Fibroblast of the conjunctiva (primary cell): Measurements from ENCODE around the gene RAB20.
"Not testable (repeated sequence)": the region's sequence is repeated elsewhere in the genome, so short reads cannot be mapped to it uniquely, and the experiment has no call there.

Source experiments
- DNase-seq: peaks from one replicate; pipeline ENCODE4 v3.0.0-alpha.2; 2010; ENCODE audit warnings: low read depth

RAB20 gene

GRCh38 chr13:110491869-110492678 is 69.4 kb downstream of the RAB20 start:
- no peak for DNase-seq

GRCh38 chr13:110490009-110490770 is 71.3 kb downstream of the RAB20 start:
- DNase-seq: no peak

GRCh38 chr13:110486880-110487279 is 74.6 kb downstream of the RAB20 start:
- DNase-seq: not testable (repeated sequence)

- DNase-seq: no peak
These were observed 75.3 kb downstream of the RAB20 start for GRCh38 chr13:110486061-110486715.

GRCh38 chr13:110485604-110486003 is 75.9 kb downstream of the RAB20 start:
- DNase-seq: no peak

- DNase-seq: no peak
These were observed 77.1 kb downstream of the RAB20 start for GRCh38 chr13:110484290-110485048.

- DNase-seq: no peak
These were observed 78.0 kb downstream of the RAB20 start for GRCh38 chr13:110483386-110483968.

GRCh38 chr13:110480161-110480560 is 81.4 kb downstream of the RAB20 start:
- DNase-seq: no peak

- DNase-seq: no peak
These were observed 81.9 kb downstream of the RAB20 start for GRCh38 chr13:110479648-110480047.

GRCh38 chr13:110479215-110479545 is 82.3 kb downstream of the RAB20 start:
- DNase-seq: no peak

- DNase-seq: no peak
These were observed 82.9 kb downstream of the RAB20 start for GRCh38 chr13:110478405-110479214.

- DNase-seq: no peak
These were observed 83.7 kb downstream of the RAB20 start for GRCh38 chr13:110477706-110478245.

GRCh38 chr13:110476220-110476617 is 85.3 kb downstream of the RAB20 start:
- DNase-seq: no peak

- no peak for DNase-seq
These were observed 85.8 kb downstream of the RAB20 start for GRCh38 chr13:110475550-110476219.

GRCh38 chr13:110475117-110475516 is 86.4 kb downstream of the RAB20 start:
- DNase-seq: no peak

- DNase-seq: no peak
These were observed 86.8 kb downstream of the RAB20 start for GRCh38 chr13:110474713-110475112.
